ENCODE measurements around the gene GSAP. TPM values are rescaled to one million over a fixed set of nuclear protein-coding genes. Genes with fewer than 3 reads are reported as not detected.

Gene GSAP
- total RNA-seq, 4 donors from 2014 or later, result 6.8 to 11.4 (median 9.3) TPM

- no peak for DNase-seq (ENCODE audit: low spot score in 2 of 2)
- intact Hi-C loops (cut with DNase I; ENCODE audit: low total_unique reads), result no loop called here
- no peak overlapping the region for H3K4me3 ChIP-seq (ENCODE audit: low read depth, poor library complexity, severe bottlenecking)
- 91 to 95% methylated on average over 9 of the region's 9 CpGs for WGBS, 2 donors
- TF ChIP-seq, protein P1, sequence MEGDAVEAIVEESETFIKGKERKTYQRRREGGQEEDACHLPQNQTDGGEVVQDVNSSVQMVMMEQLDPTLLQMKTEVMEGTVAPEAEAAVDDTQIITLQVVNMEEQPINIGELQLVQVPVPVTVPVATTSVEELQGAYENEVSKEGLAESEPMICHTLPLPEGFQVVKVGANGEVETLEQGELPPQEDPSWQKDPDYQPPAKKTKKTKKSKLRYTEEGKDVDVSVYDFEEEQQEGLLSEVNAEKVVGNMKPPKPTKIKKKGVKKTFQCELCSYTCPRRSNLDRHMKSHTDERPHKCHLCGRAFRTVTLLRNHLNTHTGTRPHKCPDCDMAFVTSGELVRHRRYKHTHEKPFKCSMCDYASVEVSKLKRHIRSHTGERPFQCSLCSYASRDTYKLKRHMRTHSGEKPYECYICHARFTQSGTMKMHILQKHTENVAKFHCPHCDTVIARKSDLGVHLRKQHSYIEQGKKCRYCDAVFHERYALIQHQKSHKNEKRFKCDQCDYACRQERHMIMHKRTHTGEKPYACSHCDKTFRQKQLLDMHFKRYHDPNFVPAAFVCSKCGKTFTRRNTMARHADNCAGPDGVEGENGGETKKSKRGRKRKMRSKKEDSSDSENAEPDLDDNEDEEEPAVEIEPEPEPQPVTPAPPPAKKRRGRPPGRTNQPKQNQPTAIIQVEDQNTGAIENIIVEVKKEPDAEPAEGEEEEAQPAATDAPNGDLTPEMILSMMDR (IDR thresholded peaks at IDR 0.05), result no peak
- TF ChIP-seq POLR2A (IDR thresholded peaks at IDR 0.05), result no peak
Observed at GRCh38 chr7:77354914-77355313, 61.2 kb downstream of the GSAP start.

DNA sequence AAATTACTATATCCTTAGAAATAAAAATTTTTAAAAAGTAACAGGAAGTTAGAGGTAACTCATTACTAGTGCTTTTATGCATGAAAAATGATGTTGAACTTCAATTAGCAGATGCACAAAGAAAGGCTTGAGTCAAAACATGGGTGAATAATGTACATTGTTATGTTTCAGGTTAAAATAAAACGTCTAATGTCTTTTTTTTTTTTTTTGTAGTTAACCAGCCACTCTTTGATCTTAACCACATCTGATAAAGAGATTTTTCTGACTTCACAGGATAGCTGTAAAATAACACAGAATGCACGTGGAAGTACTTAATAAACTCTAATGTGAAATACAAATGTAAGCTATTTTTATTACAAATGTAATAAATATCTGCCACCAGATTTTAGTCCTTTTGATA, 61.7 kb downstream of the GSAP start:
- intact Hi-C loops (cut with DNase I; ENCODE audit: low total_unique reads), result no loop called here
- no peak overlapping the region for H3K4me3 ChIP-seq (ENCODE audit: low read depth, poor library complexity, severe bottlenecking)
- no peak for DNase-seq (ENCODE audit: low spot score in 2 of 2)
- TF ChIP-seq POLR2A (IDR thresholded peaks at IDR 0.05), result no peak
- TF ChIP-seq, protein P1 (IDR thresholded peaks at IDR 0.05), result no peak
- WGBS, 2 donors, result 58% methylated on average over 2 of the region's 2 CpGs

GRCh38 chr7:77353911-77354310, 62.2 kb downstream of the GSAP start:
- no peak overlapping the region for H3K4me3 ChIP-seq (ENCODE audit: low read depth, poor library complexity, severe bottlenecking)
- no peak for DNase-seq (ENCODE audit: low spot score in 2 of 2)
- 57 to 73% methylated on average over 6 of the region's 6 CpGs for WGBS, 2 donors
- intact Hi-C loops (cut with DNase I; ENCODE audit: low total_unique reads), result no loop called here
- TF ChIP-seq, protein P1 (IDR thresholded peaks at IDR 0.05), result no peak
- no peak for TF ChIP-seq POLR2A (IDR thresholded peaks at IDR 0.05)

GRCh38 chr7:77353407-77353721, 62.8 kb downstream of the GSAP start:
- TF ChIP-seq POLR2A (IDR thresholded peaks at IDR 0.05), result no peak
- TF ChIP-seq, protein P1 (IDR thresholded peaks at IDR 0.05), result no peak
- no peak overlapping the region for H3K4me3 ChIP-seq (ENCODE audit: low read depth, poor library complexity, severe bottlenecking)
- DNase-seq (ENCODE audit: low spot score in 2 of 2), result no peak
- intact Hi-C loops (cut with DNase I; ENCODE audit: low total_unique reads), result no loop called here
- WGBS, 2 donors, result 48 to 60% methylated on average over 1 of the region's 1 CpG

GRCh38 chr7:77352665-77353406, 63.3 kb downstream of the GSAP start:
- H3K4me3 ChIP-seq (ENCODE audit: low read depth, poor library complexity, severe bottlenecking), result no peak overlapping the region
- WGBS, 2 donors, result 72 to 77% methylated on average over 4 of the region's 4 CpGs
- no peak for DNase-seq (ENCODE audit: low spot score in 2 of 2)
- TF ChIP-seq, protein P1 (IDR thresholded peaks at IDR 0.05), result no peak
- TF ChIP-seq POLR2A (IDR thresholded peaks at IDR 0.05), result no peak
- intact Hi-C loops (cut with DNase I; ENCODE audit: low total_unique reads), result no loop called here

- WGBS, 2 donors, result 52 to 59% methylated on average over 5 of the region's 5 CpGs
- TF ChIP-seq, protein P1 (IDR thresholded peaks at IDR 0.05), result no peak
- TF ChIP-seq POLR2A (IDR thresholded peaks at IDR 0.05), result no peak
- DNase-seq (ENCODE audit: low spot score in 2 of 2), result no peak
- intact Hi-C loops (cut with DNase I; ENCODE audit: low total_unique reads), result no loop called here
- no peak overlapping the region for H3K4me3 ChIP-seq (ENCODE audit: low read depth, poor library complexity, severe bottlenecking)
Observed at GRCh38 chr7:77351539-77352004, 64.6 kb downstream of the GSAP start.

Data from lower leg skin (tissue), 4 donors.